B cell (primary cell): ENCODE data around the gene MICU1. TPM values are rescaled to one million over a fixed set of nuclear protein-coding genes. Genes with fewer than 3 reads are reported as not detected.
A peak's percentile ranks its signal among the peaks of the same experiment; 100 is the strongest.

Experiments used
- ATAC-seq: fragments of 200-7000 bp; cut with Tn5 transposase; one replicate; pipeline ENCODE4 v1.10.0; 2021; ENCODE audit warnings: low read depth, mild to moderate bottlenecking, moderate number of reproducible peaks, moderate library complexity
- CTCF ChIA-PET: fragments of 350-600 bp; sonication (Branson Sonifier 250); formaldehyde crosslinking; loops from one replicate; lab custom pipeline; 2021; ENCODE audit warnings: antibody characterized with exemption, inconsistent platforms; lab: Charles Lee
- POLR2A ChIA-PET: fragments of 350-600 bp; sonication (Branson Sonifier 250); formaldehyde crosslinking; loops from one replicate; lab custom pipeline; 2021; ENCODE audit warnings: antibody characterized with exemption; lab: Charles Lee
- DNase-seq: peaks from one replicate; pipeline ENCODE4 v3.0.0; 2013
- H2AFZ ChIP-seq: 2 replicates; pipeline ENCODE4 v1.6.1; 2012; ENCODE audit warnings: mild to moderate bottlenecking, low read depth, low read length; ENCODE audit not compliant: insufficient read depth, poor library complexity, severe bottlenecking
- H3K27ac ChIP-seq, 2 donors: 1 replicate in 1 of 2; 2 replicates in 1 of 2; pipeline ENCODE4 v1.5.1; 2012 to 2013; ENCODE audit warnings: low read length in 2 of 2, mild to moderate bottlenecking in 2 of 2, moderate library complexity in 1 of 2
- H3K27me3 ChIP-seq, 4 experiments: fragments of 200-600 bp in 1 of 4; sonication (generic) in 1 of 4; replicated peaks in 1 of 4; 1 replicate in 2 of 4; 2 replicates in 2 of 4; pipeline versions ENCODE4 v1.6.1 to v1.7.0; 2013 to 2016; ENCODE audit warnings: low read length in 3 of 4, mild to moderate bottlenecking in 2 of 4, mixed read lengths in 1 of 4, moderate library complexity in 1 of 4; ENCODE audit not compliant: insufficient read depth in 4 of 4, control insufficient read depth in 3 of 4; ENCODE audit errors: control extremely low read depth in 1 of 4
- H3K36me3 ChIP-seq, 2 experiments: replicated peaks in 1 of 2; 1 replicate in 1 of 2; 2 replicates in 1 of 2; pipeline versions ENCODE4 v1.6.1 to v1.7.1; 2013; ENCODE audit warnings: low read length in 1 of 2; ENCODE audit not compliant: insufficient read depth in 2 of 2, control insufficient read depth in 1 of 2; ENCODE audit errors: control extremely low read depth in 1 of 2, extremely low read depth in 1 of 2
- H3K4me1 ChIP-seq, 2 donors: fragments of 200-600 bp in 1 of 2; sonication (generic) in 1 of 2; 1 replicate in 1 of 2; 2 replicates in 1 of 2; pipeline versions ENCODE4 v1.5.1 to v1.6.1; 2013 to 2017; ENCODE audit warnings: low read length in 2 of 2; ENCODE audit not compliant: control insufficient read depth in 2 of 2, insufficient read depth in 2 of 2
- H3K4me2 ChIP-seq: replicated peaks from 2 replicates; pipeline ENCODE3; 2012; ENCODE audit warnings: mild to moderate bottlenecking, low read depth, low read length; ENCODE audit not compliant: poor library complexity, severe bottlenecking
- H3K4me3 ChIP-seq, 5 experiments: fragments of 200-600 bp in 1 of 5; sonication (generic) in 1 of 5; 1 replicate in 3 of 5; 2 replicates in 2 of 5; pipeline versions ENCODE4 v1.5.1 to v1.7.0; 2011 to 2016; ENCODE audit warnings: low read length in 4 of 5, mild to moderate bottlenecking in 4 of 5, low read depth in 2 of 5, control low read depth in 1 of 5, moderate library complexity in 1 of 5; ENCODE audit not compliant: insufficient read depth in 1 of 5; ENCODE audit errors: control extremely low read depth in 1 of 5, extremely low read depth in 1 of 5
- H3K79me2 ChIP-seq: fragments of 200-600 bp; sonication (generic); one replicate; pipeline ENCODE4 v1.6.0; 2016; ENCODE audit warnings: low read length; ENCODE audit not compliant: control insufficient read depth, insufficient read depth
- H3K9ac ChIP-seq: fragments of 200-600 bp; sonication (generic); 2 replicates; pipeline ENCODE4 v1.6.1; 2017; ENCODE audit warnings: mild to moderate bottlenecking, low read length, moderate library complexity
- H3K9me3 ChIP-seq, 3 donors: one replicate each; pipeline versions ENCODE4 v1.6.1 to v1.7.1; 2013; ENCODE audit warnings: low read length in 2 of 3; ENCODE audit not compliant: control insufficient read depth in 2 of 3, insufficient read depth in 1 of 3; ENCODE audit errors: control extremely low read depth in 1 of 3
- H4K20me1 ChIP-seq: 2 replicates; pipeline ENCODE4 v1.6.0; 2012; ENCODE audit warnings: mild to moderate bottlenecking, low read length; ENCODE audit not compliant: insufficient read depth, control insufficient read depth, poor library complexity, severe bottlenecking
- H3K27ac Mint-ChIP-seq: one replicate; pipeline ENCODE4 v1.8.0; 2021; ENCODE audit warnings: mixed read lengths
- H3K27me3 Mint-ChIP-seq: one replicate; pipeline ENCODE4 v1.8.0; 2021; ENCODE audit warnings: mixed read lengths
- H3K4me1 Mint-ChIP-seq: one replicate; pipeline ENCODE4 v1.8.0; 2021; ENCODE audit warnings: mixed read lengths
- H3K4me3 Mint-ChIP-seq: one replicate; pipeline ENCODE4 v1.8.0; 2021; ENCODE audit warnings: mixed read lengths
- H3K9me3 Mint-ChIP-seq: one replicate; pipeline ENCODE4 v1.8.0; 2022; ENCODE audit warnings: mixed read lengths; ENCODE audit not compliant: insufficient read depth
- EZH2 ChIP-seq: IDR thresholded peaks from 2 replicates; pipeline ENCODE4 v1.6.1; 2012; ENCODE audit warnings: borderline replicate concordance, low read depth, mild to moderate bottlenecking, moderate library complexity, low read length; ENCODE audit not compliant: insufficient read depth, poor library complexity, severe bottlenecking
- WGBS: methylation state at CpG from one replicate; pipeline ENCODE4 v1.1.5; 2013; ENCODE audit warnings: missing lambda C conversion rate; ENCODE audit not compliant: insufficient coverage; 5-methylcytosine and 5-hydroxymethylcytosine counted together
- intact Hi-C: fragments of 100-400 bp; cut with micrococcal nuclease; formaldehyde crosslinking; loops from one replicate; pipeline ENCODE4 v1.10.0; 2022
- polyA plus RNA-seq: library from polyadenylated mRNA; depleted of rRNA; stranded (reverse); fragments of >200 nt; gene quantifications from 2 replicates; pipeline ENCODE4 v1.2.3, GENCODE V29; 2012
- total RNA-seq, 2 donors: library from RNA; stranded (reverse); fragments of 120-200 nt in 1 of 2; gene quantifications; 1 replicate in 1 of 2; 2 replicates in 1 of 2; pipeline versions ENCODE4 v1.2.3 to v1.2.4, GENCODE V29; 2013 to 2022
- TF ChIP-seq, protein P1 (sequence below): fragments of 200-600 bp; IDR thresholded peaks from one replicate; pipeline ENCODE4 v1.8.0; 2022; ENCODE audit warnings: antibody characterized with exemption, mild to moderate bottlenecking

Gene MICU1
- total and polyA plus RNA-seq, 2 donors (not counting 1 experiment from before 2014, with no cell fraction given), result 12.0 to 34.7 TPM

GRCh38 chr10:72353965-72354355, 271.9 kb downstream of the MICU1 start:
- ATAC-seq (no peak), DNase-seq (no peak)
- Histone ChIP-seq H3K4me3 (peak overlapping the region; percentile 65 to 98 (median 97)), H3K9ac (peak overlapping the region; percentile 96), H3K4me1 (peaks cover 15 to 17% of the 10 kb centered on the region in 2 donors), H3K27ac (peak overlapping the region; percentile 90 to 97), H3K36me3 (peaks cover 4 to 7% of the 10 kb centered on the region in 2 experiments), H4K20me1 (peaks cover 17% of the 10 kb centered on the region), H3K4me2 (peak overlapping the region; percentile 99), H3K9me3 (no peaks in the 10 kb centered on the region), H2AFZ (peak overlapping the region; percentile 92), H3K79me2 (peaks cover 54% of the 10 kb centered on the region), H3K27me3 (no peaks in the 10 kb centered on the region)
- Mint-ChIP-seq H3K4me1 (peaks cover 39% of the 10 kb centered on the region), H3K4me3 (peak overlapping the region; percentile 99), H3K27ac (peak overlapping the region; percentile 99), H3K9me3 (no peaks in the 10 kb centered on the region), H3K27me3 (no peaks in the 10 kb centered on the region)
- POLR2A ChIA-PET, result interaction anchor here (1.0 kb wide), 1 partner anchor 9 kb away, joined by 4 read pairs; no protein-coding TSS in a partner anchor
- 7% methylated on average over 3 of the region's 23 CpGs for WGBS
- no peak for TF ChIP-seq EZH2
- TF ChIP-seq, protein P1, sequence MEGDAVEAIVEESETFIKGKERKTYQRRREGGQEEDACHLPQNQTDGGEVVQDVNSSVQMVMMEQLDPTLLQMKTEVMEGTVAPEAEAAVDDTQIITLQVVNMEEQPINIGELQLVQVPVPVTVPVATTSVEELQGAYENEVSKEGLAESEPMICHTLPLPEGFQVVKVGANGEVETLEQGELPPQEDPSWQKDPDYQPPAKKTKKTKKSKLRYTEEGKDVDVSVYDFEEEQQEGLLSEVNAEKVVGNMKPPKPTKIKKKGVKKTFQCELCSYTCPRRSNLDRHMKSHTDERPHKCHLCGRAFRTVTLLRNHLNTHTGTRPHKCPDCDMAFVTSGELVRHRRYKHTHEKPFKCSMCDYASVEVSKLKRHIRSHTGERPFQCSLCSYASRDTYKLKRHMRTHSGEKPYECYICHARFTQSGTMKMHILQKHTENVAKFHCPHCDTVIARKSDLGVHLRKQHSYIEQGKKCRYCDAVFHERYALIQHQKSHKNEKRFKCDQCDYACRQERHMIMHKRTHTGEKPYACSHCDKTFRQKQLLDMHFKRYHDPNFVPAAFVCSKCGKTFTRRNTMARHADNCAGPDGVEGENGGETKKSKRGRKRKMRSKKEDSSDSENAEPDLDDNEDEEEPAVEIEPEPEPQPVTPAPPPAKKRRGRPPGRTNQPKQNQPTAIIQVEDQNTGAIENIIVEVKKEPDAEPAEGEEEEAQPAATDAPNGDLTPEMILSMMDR, result no peak
- intact Hi-C loops, result loop anchor here (1.0 to 10.0 kb wide), 4 partner anchors 138 to 891 kb away; partner anchors contain the start of genes ANAPC16, ASCC1, DNAJC9 and ECD
- CTCF ChIA-PET, result interaction anchor here (2.0 kb wide), 1 partner anchor 12 kb away, joined by 6 read pairs; no protein-coding TSS in a partner anchor
